Measurements from ENCODE around the gene GPR62. TPM values are rescaled to one million over a fixed set of nuclear protein-coding genes. Genes with fewer than 3 reads are reported as not detected.

GPR62 gene
- total RNA-seq, 4 donors from 2014 or later, result 0.13 to 1.8 (median 0.56) TPM; not detected in 1

- no peaks in the 10 kb centered on the region for H3K9me3 ChIP-seq
- no peak overlapping the region for H3K27ac ChIP-seq
- no peak overlapping the region for H3K4me3 ChIP-seq (replicated peaks in 1 of 3)
- H3K27me3 ChIP-seq, result no peaks in the 10 kb centered on the region
- TF ChIP-seq CTCF (IDR thresholded peaks at IDR 0.05) (no peak), POLR2A (IDR thresholded peaks at IDR 0.05) (no peak)
- WGBS, 2 donors, result 90% methylated on average over 9 of the region's 9 CpGs
- H3K4me1 ChIP-seq, result peaks cover 23 to 24% of the 10 kb centered on the region in 2 donors
- H3K36me3 ChIP-seq, result peaks cover 34 to 35% of the 10 kb centered on the region in 2 donors
- DNase-seq, result no peak
- intact Hi-C loops (cut with DNase I), result no loop called here
Observed at GRCh38 chr3:51938780-51939425, 16.3 kb upstream of the GPR62 start.

GRCh38 chr3:51940648-51941462, 14.3 kb upstream of the GPR62 start:
- intact Hi-C loops (cut with DNase I), result loop anchor here (5.0 kb wide), 2 partner anchors 36 to 116 kb away; partner anchors contain the start of genes ABHD14A and DUSP7
- H3K4me1 ChIP-seq, result peaks cover 23 to 24% of the 10 kb centered on the region in 2 donors
- peak overlapping the region; percentile 32 to 51 (median 39) for H3K4me3 ChIP-seq (replicated peaks in 1 of 3)
- H3K27ac ChIP-seq, result no peak overlapping the region
- H3K36me3 ChIP-seq, result peaks cover 16 to 18% of the 10 kb centered on the region in 2 donors
- TF ChIP-seq POLR2A (IDR thresholded peaks at IDR 0.05) (no peak), CTCF (IDR thresholded peaks at IDR 0.05) (no peak)
- 39 to 43% methylated on average over 13 of the region's 13 CpGs for WGBS, 2 donors
- DNase-seq, result no peak
- no peaks in the 10 kb centered on the region for H3K27me3 ChIP-seq
- no peaks in the 10 kb centered on the region for H3K9me3 ChIP-seq

GRCh38 chr3:51941463-51941797, 13.8 kb upstream of the GPR62 start:
- no peak for TF ChIP-seq CTCF (IDR thresholded peaks at IDR 0.05)
- no peak for TF ChIP-seq POLR2A (IDR thresholded peaks at IDR 0.05)

GRCh38 chr3:51941798-51942602, 13.2 kb upstream of the GPR62 start, which contains the start of the genes PARP3 and RRP9:
Gene PARP3 (plus strand): TSS chr3:51942363. CDS start chr3:51943356, 993 bp downstream.
Gene RRP9 (minus strand): TSS chr3:51941904. CDS start chr3:51941867, 37 bp downstream.
- WGBS, 2 donors, result 1% methylated on average over 24 to 39 of the region's 67 CpGs
- peak within 1 kb of the TSS; percentile 81 to 96 (median 90) for H3K27ac ChIP-seq
- no peaks in the 10 kb centered on the region for H3K9me3 ChIP-seq
- peak; percentile 100 for DNase-seq
- H3K36me3 ChIP-seq, result peaks cover 9% of the 10 kb centered on the region in 2 donors
- intact Hi-C loops (cut with DNase I), result loop anchor here (5.0 kb wide), 2 partner anchors 35 to 115 kb away; partner anchors contain the start of genes ABHD14A and DUSP7
- peaks cover 23 to 24% of the 10 kb centered on the region in 2 donors for H3K4me1 ChIP-seq
- H3K27me3 ChIP-seq, result no peaks in the 10 kb centered on the region
- H3K4me3 ChIP-seq (replicated peaks in 1 of 3), result peak within 1 kb of the TSS; percentile 32 to 51 (median 39)
- TF ChIP-seq CTCF (IDR thresholded peaks at IDR 0.05), result peak; percentile 97 to 100 (median 100)
- peak; percentile 61 to 84 for TF ChIP-seq POLR2A (IDR thresholded peaks at IDR 0.05)

More at GRCh38 chr3:51941463-51941797, 13.8 kb upstream of the GPR62 start:
- 0 to 1% methylated on average over 6 to 15 of the region's 20 CpGs for WGBS, 2 donors
- H3K27ac ChIP-seq, result no peak overlapping the region
- intact Hi-C loops (cut with DNase I), result loop anchor here (5.0 kb wide), 2 partner anchors 36 to 116 kb away; partner anchors contain the start of genes ABHD14A and DUSP7
- no peak for DNase-seq
- H3K4me3 ChIP-seq (replicated peaks in 1 of 3), result peak overlapping the region; percentile 32 to 51 (median 39)
- H3K9me3 ChIP-seq, result no peaks in the 10 kb centered on the region
- peaks cover 10 to 14% of the 10 kb centered on the region in 2 donors for H3K36me3 ChIP-seq
- no peaks in the 10 kb centered on the region for H3K27me3 ChIP-seq
- H3K4me1 ChIP-seq, result peaks cover 23 to 24% of the 10 kb centered on the region in 2 donors
